Retina (tissue), 1 donor: ENCODE results near the gene CHCHD4.
A peak's percentile ranks its signal among the peaks of the same experiment; 100 is the strongest.

Source experiments
- DNase-seq: peaks from one replicate; pipeline ENCODE4 v3.0.0-alpha.2; 2016

The CHCHD4 gene

DNA sequence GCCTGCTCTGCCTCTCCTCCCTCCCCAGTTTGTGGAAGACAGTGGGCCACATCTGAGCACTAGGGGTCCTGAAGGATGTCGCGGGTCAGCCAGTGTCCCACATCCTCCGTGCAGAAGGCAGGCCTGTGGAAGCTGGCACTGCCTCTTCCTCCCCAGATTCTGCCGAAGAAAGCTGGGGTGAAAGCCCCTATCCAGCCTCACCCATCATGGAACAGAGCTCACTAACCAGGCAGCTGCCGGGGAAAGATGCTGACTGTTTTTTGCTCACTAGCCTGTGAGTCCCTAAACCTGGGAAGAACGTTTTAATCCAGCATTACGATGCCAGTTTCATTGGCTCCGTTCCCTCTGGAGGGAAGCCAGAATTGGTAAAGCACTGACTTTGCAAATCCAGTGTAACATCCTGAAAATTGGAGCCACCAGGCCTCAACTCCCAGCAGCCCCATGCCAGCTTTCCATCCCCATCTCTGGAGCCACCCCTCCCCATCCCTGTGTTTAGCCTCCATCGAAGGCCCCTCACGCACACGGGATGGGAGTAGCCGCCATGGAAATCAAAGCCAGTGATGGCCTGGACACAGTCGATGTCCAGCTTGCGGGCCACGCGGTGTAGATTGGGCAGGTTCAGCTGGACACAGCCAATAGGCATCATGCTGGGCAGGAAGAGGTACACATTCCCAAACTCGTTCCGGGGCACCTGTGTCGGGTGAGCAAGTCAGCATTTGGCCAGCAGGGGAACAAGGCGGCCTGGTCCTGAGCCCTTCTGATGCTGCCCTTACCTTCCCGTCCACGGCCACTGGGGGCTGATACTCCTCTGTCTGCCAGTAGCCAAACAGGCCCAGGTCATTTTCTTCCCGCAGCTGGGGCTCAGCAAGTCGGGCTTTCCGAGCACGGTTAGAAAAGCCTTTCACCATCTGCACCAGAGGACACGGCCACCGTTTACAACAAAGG lies 23.6 kb upstream of the CHCHD4 start:
- no peak for DNase-seq

DNA sequence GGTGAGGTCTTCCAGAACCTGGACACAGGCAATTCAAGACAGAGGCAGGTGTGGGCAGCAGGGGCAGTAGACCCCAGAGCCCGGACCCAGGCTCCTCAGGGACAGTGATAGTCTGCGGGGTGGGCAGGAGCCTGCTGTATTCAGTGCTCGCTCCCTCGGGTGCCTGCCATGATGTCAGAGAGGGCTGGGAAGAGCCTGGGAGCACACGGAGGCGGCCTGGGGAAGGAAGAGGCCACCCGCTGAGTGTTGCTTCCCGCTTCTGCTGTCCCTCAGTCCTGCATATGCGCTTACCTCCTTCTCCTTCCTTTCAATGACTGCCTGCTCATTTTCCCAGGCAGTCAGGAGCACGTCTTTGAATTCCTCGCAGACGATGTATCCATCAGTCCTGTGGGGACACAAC lies 22.9 kb upstream of the CHCHD4 start:
- DNase-seq: no peak

DNA sequence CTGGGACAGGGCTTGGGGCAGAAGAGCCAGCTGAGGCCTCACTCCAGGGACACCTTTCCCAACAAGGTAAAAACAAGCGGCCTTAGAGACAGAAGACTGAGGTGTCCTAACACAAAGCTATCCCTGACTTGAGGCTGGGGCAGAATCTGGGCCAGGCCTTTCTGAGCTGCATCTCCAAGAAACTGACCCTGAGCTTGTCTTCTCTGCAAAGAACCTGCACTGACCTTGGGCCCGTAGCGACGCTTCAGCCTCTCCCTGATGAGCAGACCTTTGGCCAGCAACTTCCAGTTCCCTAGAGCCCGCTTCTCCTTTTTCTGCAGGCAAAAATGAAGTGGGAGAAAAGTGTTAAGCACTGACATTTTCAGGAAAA lies 22.4 kb upstream of the CHCHD4 start:
- no peak for DNase-seq

DNA sequence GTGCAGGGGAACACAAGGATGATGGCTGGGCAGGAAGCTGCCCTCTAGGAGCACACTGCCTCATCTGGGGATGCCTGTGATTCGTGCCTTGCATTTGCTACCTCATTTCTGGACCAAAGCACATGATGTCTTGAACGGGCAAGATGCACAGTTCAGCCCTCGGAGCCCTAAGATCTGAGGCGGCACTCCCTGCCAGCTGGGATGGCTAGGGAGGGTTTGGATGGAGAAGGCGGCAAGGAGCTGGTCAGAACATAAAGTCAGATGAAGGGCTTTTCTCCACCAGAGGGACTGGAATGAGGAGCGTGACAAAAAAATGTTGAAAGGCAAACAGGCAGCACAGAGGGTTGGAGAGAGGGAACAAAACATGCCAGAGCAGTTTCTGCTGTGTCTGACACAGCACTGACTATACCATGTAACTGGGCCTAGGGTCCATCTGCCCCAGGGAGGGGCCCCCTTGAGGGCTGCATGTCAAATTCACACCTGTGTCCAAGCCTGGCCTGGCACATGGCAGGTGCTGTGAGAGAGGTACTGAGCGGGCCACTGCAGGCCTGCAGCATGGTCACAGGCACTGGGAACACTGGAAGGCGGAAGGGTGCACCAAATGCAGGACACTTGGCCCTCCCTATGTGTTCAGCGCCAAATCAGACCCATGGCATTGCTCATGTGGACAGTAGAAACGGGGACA lies 21.9 kb upstream of the CHCHD4 start:
- DNase-seq: no peak

DNA sequence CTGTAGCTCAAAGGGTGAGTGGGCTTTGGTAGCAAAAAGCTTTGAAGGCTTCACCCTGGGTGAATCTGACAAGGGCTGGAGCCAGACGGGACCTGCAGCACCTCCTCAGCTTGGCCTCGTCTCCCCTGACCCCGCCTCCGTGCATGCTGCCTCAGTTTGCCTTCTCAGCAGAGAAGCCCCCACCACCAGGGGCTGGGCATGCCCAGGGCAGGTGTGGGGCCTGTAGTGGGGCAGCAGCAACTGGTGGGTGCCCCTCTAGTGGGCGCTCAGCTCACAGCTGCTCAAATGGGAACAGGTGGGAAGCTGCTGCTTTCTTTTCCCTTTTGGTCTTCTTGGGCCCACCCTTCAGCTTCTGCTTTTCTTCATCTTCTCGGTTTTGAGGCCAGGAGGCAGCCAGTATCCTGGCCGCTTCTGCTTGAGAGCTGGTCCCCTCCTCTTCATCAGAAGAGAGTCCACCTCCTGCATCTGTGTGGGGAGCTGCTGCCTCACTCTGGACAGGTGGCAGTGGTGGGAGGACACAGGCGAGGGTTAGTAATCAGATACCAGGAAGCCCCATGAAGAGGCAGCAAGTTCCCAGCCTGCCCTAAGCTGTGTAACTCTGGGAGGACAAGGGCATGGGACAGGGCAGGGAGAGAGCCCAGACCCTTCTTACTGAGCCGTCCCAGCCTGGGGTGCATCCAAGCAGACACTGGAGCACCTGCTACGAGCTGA lies 21.2 kb upstream of the CHCHD4 start:
- no peak for DNase-seq

DNA sequence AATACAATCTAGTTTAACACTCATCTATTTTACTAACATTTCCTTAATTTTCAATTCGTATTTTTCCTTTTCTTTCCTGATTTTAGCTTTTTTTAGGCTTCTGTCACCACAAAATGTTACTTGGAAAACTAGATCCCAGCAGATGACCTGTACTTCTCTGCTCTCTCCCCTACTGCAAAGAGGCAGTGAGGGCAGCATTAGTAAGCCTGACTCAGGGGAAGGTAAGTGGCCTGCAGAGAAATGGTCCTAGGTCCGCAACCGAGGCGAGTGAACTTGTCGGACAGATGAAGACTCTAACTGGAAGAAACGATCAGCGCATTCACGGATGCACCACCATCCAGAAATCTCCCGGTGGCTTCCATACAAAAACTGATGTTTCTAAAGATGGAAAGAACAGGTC lies 20.6 kb upstream of the CHCHD4 start:
- no peak for DNase-seq

DNA sequence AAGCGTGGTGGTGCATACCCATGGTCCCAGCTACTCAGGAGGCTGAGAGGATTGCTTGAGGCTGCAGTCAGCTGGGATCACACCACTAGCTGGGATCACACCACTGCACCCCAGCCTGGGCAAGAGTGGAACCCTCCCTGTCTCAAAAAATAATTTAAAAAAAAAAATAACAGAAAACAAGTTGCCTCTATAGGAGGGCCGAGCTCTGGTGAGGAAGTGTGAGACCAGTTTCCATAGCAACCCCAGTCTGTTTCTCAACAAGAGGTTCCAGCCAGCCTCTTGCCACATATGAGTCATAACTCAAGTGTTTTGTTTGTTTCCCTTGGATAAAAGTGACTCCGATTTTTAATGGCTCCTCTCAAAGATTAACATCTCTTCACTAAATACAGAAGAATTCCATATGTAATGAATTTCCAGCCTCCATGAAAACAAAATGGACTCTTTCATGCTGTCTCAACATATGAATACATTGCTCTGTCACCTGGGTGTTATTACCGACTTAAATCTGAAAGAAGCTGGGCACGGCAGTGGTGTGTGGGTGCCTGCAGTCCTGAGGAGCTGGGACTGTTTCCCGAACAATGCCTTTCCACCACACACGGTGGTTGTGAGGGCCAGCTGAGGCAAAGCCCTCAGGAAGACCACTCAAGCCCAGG lies 19.9 kb upstream of the CHCHD4 start:
- peak; percentile 19 for DNase-seq

DNA sequence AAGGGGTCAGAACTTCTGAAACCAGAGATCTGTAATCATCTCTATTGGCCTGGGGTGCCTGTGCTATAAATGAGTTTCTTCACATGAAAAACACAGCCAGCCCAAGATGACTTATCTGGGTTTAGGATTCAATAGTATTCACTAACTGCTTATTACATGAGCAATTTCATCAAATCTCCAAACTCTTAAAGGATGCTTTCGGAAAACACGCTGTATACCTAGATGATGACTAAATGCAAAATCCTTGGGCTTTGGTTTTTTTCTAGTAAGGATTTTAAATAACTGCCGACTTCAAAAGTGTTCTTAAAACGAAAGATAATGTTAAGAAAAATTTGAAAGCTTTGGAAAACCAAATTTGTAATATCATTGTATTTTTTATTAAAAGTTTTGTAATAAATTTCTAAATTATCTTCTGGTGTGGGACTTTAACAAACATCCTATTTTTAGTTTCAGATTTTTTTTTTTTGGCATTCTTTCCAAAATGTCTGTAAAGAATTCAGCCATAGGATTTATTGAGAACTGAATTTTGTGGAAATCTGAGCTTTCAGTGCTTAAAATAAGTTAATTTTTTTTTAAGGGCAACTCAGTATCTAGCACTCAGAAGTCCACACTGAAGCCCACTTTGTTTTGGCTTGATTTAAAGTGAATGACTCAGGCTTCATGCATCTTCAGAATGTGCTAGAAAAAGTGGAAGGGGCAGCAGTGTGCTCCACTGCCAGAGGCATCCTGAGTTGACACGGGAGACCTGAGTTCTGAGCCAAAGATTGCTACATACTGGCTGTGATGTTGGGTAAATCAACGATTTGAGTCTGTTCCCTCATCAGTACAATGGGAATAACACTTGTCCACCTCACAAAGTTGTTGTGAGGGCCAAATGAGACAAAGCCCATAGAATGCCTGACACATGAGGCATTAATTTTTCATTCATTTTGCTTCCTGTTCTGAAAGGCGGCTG lies 18.9 kb upstream of the CHCHD4 start:
- DNase-seq: no peak

DNA sequence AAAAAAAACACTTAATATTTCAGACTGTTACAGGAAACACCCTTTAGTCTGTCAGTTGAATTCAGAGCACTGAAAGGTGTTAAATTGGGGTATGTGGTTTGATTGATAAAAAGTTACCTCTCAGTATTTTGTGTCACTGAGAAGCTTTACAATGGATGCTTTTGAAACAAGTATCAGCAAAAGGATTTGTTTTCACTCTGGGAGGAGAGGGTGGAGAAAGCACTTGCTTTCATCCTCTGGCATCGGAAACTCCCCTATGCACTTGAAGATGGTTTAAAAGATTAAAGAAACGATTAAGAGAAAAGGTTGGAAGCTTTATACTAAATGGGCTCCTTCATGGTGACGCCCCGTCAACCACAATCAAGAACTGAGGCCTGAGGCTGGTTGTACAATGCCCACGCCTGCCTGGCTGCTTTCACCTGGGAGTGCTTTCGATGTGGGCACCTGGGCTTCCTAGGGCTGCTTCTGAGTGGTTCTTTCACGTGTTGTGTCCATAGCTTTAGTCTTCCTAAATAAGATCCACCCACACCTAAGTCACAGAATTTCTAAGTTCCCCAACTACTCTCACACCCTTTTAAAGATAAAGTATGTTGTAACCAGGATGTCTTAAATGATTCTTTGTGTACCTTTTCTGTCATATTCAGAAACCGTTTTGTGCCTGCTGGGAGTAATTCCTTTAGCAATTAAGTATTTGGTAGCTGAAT lies 18.0 kb upstream of the CHCHD4 start:
- no peak for DNase-seq

DNA sequence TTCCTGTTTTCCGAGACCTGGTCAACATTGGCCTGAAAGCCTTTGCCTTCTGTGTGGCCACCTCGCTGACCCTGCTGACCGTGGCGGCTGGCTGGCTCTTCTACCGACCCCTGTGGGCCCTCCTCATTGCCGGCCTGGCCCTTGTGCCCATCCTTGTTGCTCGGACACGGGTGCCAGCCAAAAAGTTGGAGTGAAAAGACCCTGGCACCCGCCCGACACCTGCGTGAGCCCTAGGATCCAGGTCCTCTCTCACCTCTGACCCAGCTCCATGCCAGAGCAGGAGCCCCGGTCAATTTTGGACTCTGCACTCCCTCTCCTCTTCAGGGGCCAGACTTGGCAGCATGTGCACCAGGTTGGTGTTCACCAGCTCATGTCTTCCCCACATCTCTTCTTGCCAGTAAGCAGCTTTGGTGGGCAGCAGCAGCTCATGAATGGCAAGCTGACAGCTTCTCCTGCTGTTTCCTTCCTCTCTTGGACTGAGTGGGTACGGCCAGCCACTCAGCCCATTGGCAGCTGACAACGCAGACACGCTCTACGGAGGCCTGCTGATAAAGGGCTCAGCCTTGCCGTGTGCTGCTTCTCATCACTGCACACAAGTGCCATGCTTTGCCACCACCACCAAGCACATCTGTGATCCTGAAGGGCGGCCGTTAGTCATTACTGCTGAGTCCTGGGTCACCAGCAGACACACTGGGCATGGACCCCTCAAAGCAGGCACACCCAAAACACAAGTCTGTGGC lies 17.1 kb upstream of the CHCHD4 start:
- DNase-seq: no peak

DNA sequence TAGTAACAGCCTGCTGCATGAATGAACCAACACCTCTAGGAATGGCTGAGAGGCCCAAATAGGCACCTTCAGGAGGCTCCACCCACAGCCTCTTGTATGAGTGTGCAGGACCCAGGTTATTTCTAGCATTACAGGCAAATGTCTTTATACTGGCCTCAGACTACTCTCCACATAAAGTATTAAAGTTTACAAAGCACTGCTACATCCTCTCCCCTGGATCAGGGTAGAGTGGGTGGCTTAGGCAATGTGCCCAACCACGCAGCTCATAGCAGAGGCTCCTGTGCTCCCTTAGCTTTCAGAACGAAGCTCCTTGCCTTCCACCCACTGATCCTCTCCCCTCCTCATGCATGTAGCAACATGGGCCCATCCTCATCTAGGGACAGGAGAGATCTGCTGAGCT lies 16.5 kb upstream of the CHCHD4 start:
- DNase-seq: no peak

DNA sequence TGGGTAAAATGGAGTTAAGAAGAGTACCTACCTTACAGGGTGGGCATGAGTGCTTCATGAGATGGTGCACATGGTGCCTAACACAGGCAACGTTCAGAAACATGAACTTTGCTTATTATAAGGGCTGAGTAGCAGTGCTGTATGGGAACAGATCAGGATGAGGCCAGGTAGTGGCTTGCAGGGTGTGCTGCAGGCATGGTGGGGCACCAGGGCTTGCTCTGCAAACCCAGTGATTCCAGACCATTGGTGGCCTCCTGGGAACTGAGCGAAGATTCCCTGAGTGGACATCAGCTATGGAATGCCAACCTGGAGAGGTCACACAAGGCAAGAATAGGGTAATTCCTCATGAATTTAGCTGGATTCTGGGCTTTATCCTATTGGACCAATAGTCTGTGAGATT lies 16.0 kb upstream of the CHCHD4 start:
- DNase-seq: no peak

DNA sequence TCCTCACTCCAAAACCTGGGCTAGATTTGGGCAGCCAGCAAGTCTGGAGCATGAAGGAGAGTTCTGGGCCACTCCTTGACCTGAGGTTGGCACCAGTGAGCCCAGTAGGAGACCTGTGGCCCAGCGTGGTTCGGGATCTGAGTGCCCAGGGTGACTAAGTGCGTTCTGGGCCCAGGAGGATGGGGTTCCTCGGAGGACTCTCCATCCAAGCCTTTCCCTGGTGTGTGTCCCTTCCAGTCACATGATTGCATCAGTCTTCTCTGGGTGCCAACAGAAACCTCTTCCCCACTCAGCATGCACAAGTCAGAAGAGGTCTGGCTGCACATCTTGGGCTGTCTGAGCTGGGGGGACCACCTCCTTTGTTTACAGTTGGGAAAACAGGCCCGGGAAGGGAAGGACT lies 15.1 kb upstream of the CHCHD4 start:
- DNase-seq: no peak

DNA sequence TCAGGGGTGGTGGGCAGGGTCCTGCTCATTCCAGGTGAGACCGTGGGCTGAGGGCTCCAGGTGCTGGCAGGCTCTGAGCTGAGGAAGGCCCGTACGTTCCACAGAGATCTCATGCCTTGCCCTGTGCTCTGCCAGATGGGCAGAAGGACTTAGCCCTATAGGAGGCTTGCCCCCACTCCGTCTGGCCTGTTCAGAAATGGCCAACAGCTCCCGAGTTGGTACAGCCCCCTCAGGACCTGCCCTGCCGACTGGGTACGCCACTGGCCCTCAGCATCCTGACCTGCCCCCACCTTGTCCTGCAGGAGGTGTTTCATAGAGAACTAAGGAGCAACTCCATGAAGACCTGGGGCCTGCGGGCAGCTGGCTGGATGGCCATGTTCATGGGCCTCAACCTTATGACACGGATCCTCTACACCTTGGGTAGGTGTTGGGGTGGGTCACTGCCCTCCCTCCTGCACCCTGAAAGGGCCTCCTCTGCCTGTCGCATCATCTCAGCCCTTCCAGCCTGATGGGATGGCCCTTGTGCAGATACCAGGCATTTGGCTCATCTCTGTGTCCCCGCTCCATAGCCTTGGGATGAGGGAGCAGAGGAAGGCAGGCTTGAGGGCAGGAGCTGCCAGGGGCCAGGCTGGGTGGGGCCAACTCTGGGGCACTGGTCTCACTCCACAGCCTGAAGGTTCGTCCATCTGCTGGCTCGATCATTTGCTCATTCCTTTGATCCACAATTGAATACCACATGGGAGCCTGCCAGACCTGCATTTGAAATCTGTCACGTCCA lies 14.4 kb upstream of the CHCHD4 start:
- no peak for DNase-seq

DNA sequence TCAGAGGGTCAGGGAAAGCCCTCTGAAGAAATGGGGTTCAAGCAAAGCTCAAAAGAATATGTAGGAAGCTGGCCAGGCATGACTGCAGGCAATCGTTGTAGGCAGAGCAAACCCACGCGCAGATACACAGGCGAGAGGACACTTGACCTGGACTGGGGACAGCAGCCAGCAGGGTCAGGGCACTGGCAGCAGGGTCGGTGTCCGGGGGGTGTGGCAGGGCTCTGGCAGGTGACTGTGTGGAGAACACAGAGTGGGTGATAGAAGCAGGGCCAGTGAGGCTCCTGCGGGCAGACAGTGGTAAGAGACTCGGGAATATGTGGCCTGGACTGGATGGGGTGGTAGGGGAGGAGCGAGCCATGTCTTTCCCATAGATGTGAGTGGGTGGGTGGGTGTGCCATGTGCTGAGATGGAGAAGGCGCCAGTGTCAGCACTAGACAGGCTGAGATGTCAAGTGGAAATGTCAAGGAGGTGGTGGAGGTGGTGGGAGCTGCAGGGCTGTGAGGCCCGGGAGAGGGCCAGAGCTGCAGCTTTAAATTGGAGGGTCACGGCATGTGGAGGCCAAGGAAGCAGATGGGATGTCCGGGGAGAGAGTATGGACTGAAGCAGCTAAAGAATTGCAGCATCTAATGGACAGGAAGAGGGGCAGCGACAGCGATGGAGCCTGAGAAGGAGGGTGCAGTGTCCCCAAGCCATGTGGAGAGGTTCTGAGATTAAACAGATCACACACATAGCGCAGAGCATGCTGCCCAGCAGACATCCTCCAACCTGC lies 13.6 kb upstream of the CHCHD4 start:
- DNase-seq: no peak

DNA sequence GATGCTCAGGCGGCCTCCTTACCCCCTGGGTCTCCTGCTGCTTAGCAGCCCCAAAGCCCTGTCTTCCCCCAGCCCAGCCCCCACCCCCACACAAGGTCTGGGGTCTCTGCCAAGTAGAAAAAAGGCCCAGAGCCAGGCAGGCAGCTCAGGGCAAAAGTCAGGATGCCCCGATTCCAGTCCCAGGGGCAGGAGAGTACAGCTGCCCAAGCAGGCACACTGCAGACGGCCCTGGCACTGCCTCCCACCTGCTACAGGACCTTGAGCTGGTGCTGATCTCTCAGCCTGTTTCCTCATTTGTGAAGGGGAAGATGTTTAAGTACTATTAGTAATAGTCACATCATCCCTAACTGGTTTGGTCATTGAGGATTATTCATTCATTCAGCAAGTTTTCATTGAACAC lies 12.8 kb upstream of the CHCHD4 start:
- no peak for DNase-seq

DNA sequence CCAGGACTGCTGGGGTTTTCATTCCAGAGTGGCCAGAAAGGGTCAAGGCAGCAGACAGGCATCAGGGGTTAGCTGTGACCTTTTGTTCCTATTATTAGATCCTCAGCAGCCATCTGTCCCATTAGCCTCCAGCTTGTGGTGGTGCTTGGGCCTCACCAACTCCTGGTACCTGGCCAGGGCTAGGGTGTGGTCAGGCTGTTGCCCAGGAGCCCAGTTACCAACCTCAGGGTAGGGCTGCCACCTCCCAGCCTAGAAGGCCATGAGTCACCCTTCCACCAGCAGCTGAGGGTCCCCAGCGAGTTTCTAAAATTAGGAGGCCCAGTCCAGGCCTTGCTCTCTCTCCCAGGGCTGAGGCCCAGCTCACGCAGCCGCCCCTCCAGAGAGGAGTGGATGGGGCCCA lies 12.3 kb upstream of the CHCHD4 start:
- no peak for DNase-seq

DNA sequence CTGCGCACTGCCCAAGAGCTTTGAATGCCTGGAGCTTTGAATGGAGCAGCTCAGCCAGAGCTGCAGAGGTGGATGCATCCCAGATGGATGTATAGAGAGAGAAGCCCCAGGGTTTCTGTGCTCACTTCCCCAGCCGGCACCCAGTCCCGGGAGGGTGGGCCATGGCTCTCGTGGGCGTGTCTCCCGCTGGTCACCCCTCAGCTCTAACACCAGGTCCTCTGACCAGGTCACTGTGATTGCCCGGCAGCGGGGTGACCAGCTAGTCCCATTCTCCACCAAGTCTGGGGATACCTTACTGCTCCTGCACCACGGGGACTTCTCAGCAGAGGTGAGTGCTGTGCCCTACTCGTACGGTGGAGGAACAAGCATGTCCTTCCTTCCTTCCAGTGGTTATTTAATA lies 10.9 kb upstream of the CHCHD4 start:
- DNase-seq: no peak

DNA sequence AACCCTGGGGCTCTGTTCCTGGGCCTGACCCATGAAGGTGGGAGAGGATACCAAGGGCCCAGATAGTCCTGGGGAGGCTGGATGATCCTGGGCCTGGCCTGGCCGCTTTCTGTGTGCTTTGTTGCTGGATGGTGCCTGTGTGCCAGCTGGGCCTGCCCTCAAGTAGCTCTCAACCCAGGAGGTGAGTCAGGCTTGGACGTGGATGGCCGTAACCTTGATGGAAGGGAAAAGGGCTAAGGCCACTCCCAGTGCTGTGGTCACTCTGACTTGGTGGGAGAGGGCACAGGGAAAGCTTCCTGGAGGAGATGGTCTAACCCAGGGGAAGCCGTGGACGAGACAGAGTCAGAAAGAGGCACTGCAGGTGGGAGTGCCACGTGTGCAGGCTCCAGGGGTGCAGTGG lies 9.6 kb upstream of the CHCHD4 start:
- no peak for DNase-seq
